Measurements from ENCODE around the gene IL4I1. TPM values are rescaled to one million over a fixed set of nuclear protein-coding genes. Genes with fewer than 3 reads are reported as not detected.
A peak's percentile ranks its signal among the peaks of the same experiment; 100 is the strongest.

IL4I1 gene
- total and polyA plus RNA-seq, 2 donors (not counting 1 experiment from before 2014, with no cell fraction given), result 0.48 to 3.1 TPM

DNA sequence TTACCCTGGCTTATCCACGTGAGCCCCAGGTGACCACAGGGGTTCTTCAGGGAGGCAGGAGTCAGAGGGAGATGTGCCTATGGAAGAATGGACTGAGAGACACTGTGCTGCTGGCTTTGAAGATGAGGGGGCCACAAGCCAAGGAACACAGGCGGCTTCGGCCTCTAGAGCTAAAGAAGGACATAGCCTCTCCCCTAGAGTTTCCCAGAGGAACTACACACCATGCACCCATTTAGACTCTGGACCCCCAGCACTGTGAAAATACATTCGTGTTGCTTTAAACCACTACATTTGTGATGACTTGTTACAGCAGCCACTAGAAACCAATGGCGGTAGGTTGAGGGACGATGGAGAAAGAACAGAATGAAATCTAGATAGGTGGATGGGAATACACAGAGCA lies 18.6 kb upstream of the IL4I1 start:
- peak overlapping the region; percentile 75 for H3K27ac Mint-ChIP-seq
- no peak overlapping the region for H3K4me3 ChIP-seq (ENCODE audit: control extremely low read depth in 1 of 5, extremely low read depth in 1 of 5, insufficient read depth in 1 of 5, low read depth in 2 of 5, low read length in 4 of 5)
- WGBS (ENCODE audit: insufficient coverage), result 100% methylated on average over 5 of the region's 6 CpGs

DNA sequence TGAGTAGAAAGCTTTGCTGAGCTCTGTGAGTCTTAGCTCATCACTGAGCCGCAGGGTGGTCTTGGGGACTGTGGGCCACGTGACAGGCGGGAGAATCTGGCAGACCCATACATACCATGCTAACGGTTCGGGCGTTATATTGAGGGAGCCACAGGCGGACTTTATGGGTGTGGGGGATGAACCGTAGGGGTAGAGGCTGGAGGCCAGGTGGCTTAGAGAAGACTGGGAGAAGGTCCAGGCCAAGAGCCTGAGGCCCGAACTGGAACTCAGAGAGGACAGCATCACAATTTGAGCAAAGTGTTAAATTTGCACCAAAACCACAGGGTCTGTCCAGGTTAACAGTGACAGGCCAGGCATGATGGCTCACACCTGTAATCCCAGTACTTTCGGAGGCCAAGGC lies 17.0 kb upstream of the IL4I1 start:
- Histone ChIP-seq H3K4me2 (replicated peaks; ENCODE audit: low read depth, low read length, poor library complexity, severe bottlenecking) (no peak overlapping the region), H2AFZ (ENCODE audit: insufficient read depth, low read depth, low read length, poor library complexity, severe bottlenecking) (no peak overlapping the region), H3K27me3 (replicated peaks in 1 of 4; ENCODE audit: control extremely low read depth in 1 of 4, control insufficient read depth in 3 of 4, insufficient read depth in 4 of 4, low read length in 3 of 4) (no peaks in the 10 kb centered on the region), H3K4me1 (ENCODE audit: control insufficient read depth in 2 of 2, insufficient read depth in 2 of 2, low read length in 2 of 2) (peaks cover 17 to 28% of the 10 kb centered on the region in 2 donors), H3K9me3 (ENCODE audit: control extremely low read depth in 1 of 3, control insufficient read depth in 2 of 3, insufficient read depth in 1 of 3, low read length in 2 of 3) (peaks cover 0 to 3% (median 0%) of the 10 kb centered on the region in 3 donors), H3K27ac (ENCODE audit: low read length in 2 of 2) (no peak overlapping the region), H3K36me3 (replicated peaks in 1 of 2; ENCODE audit: control extremely low read depth in 1 of 2, control insufficient read depth in 1 of 2, extremely low read depth in 1 of 2, insufficient read depth in 2 of 2, low read length in 1 of 2) (peaks cover 0 to 53% of the 10 kb centered on the region in 2 experiments), H3K4me3 (ENCODE audit: control extremely low read depth in 1 of 5, extremely low read depth in 1 of 5, insufficient read depth in 1 of 5, low read depth in 2 of 5, low read length in 4 of 5) (no peak overlapping the region), H3K9ac (ENCODE audit: low read length) (no peak overlapping the region), H4K20me1 (ENCODE audit: control insufficient read depth, insufficient read depth, low read length, poor library complexity, severe bottlenecking) (peaks cover 38% of the 10 kb centered on the region), H3K79me2 (ENCODE audit: control insufficient read depth, insufficient read depth, low read length) (peaks cover 46% of the 10 kb centered on the region)
- no peak for TF ChIP-seq EZH2 (IDR thresholded peaks at IDR 0.05; ENCODE audit: borderline replicate concordance, insufficient read depth, low read depth, low read length, poor library complexity, severe bottlenecking)
- TF ChIP-seq, protein P1, sequence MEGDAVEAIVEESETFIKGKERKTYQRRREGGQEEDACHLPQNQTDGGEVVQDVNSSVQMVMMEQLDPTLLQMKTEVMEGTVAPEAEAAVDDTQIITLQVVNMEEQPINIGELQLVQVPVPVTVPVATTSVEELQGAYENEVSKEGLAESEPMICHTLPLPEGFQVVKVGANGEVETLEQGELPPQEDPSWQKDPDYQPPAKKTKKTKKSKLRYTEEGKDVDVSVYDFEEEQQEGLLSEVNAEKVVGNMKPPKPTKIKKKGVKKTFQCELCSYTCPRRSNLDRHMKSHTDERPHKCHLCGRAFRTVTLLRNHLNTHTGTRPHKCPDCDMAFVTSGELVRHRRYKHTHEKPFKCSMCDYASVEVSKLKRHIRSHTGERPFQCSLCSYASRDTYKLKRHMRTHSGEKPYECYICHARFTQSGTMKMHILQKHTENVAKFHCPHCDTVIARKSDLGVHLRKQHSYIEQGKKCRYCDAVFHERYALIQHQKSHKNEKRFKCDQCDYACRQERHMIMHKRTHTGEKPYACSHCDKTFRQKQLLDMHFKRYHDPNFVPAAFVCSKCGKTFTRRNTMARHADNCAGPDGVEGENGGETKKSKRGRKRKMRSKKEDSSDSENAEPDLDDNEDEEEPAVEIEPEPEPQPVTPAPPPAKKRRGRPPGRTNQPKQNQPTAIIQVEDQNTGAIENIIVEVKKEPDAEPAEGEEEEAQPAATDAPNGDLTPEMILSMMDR (IDR thresholded peaks at IDR 0.05), result no peak
- no peaks in the 10 kb centered on the region for H3K27me3 Mint-ChIP-seq
- no peak for ATAC-seq (ENCODE audit: low read depth)
- no peaks in the 10 kb centered on the region for H3K9me3 Mint-ChIP-seq (ENCODE audit: insufficient read depth)
- peaks cover 66% of the 10 kb centered on the region for H3K4me1 Mint-ChIP-seq
- POLR2A ChIA-PET, result interaction anchor here (1.1 kb wide), 1 partner anchor 20 kb away, joined by 3 read pairs; no protein-coding TSS in a partner anchor
- no peak overlapping the region for H3K4me3 Mint-ChIP-seq
- WGBS (ENCODE audit: insufficient coverage), result 91% methylated on average over 9 of the region's 10 CpGs
- DNase-seq, result no peak
- intact Hi-C loops (cut with micrococcal nuclease), result no loop called here
- H3K27ac Mint-ChIP-seq, result peak overlapping the region; percentile 59
- CTCF ChIA-PET, result interaction anchor here (0.8 to 3.7 kb wide), 2 partner anchors 17 to 24 kb away, joined by 3 to 16 read pairs; partner anchors contain the start of gene IL4I1

More for the DNA sequence above, 18.6 kb upstream of the IL4I1 start:
- H3K4me2 ChIP-seq (replicated peaks; ENCODE audit: low read depth, low read length, poor library complexity, severe bottlenecking), result no peak overlapping the region
- H4K20me1 ChIP-seq (ENCODE audit: control insufficient read depth, insufficient read depth, low read length, poor library complexity, severe bottlenecking), result peaks cover 43% of the 10 kb centered on the region
- TF ChIP-seq, protein P1 (IDR thresholded peaks at IDR 0.05), result no peak
- TF ChIP-seq EZH2 (IDR thresholded peaks at IDR 0.05; ENCODE audit: borderline replicate concordance, insufficient read depth, low read depth, low read length, poor library complexity, severe bottlenecking), result no peak
- POLR2A ChIA-PET, result interaction anchor here (0.7 kb wide), 1 partner anchor 70 kb away, joined by 4 read pairs; no protein-coding TSS in a partner anchor
- H3K27ac ChIP-seq (ENCODE audit: low read length in 2 of 2), result no peak overlapping the region
- CTCF ChIA-PET, result interaction anchor here (2.4 to 3.4 kb wide), 2 partner anchors 8 to 70 kb away, joined by 6 to 7 read pairs; no protein-coding TSS in a partner anchor
- no peaks in the 10 kb centered on the region for H3K27me3 Mint-ChIP-seq
- H2AFZ ChIP-seq (ENCODE audit: insufficient read depth, low read depth, low read length, poor library complexity, severe bottlenecking), result no peak overlapping the region
- H3K4me3 Mint-ChIP-seq, result peak overlapping the region; percentile 63
- DNase-seq, result no peak
- H3K9me3 ChIP-seq (ENCODE audit: control extremely low read depth in 1 of 3, control insufficient read depth in 2 of 3, insufficient read depth in 1 of 3, low read length in 2 of 3), result peaks cover 0 to 3% (median 0%) of the 10 kb centered on the region in 3 donors
- peaks cover 0 to 49% of the 10 kb centered on the region in 2 experiments for H3K36me3 ChIP-seq (replicated peaks in 1 of 2; ENCODE audit: control extremely low read depth in 1 of 2, control insufficient read depth in 1 of 2, extremely low read depth in 1 of 2, insufficient read depth in 2 of 2, low read length in 1 of 2)
- H3K79me2 ChIP-seq (ENCODE audit: control insufficient read depth, insufficient read depth, low read length), result peaks cover 59% of the 10 kb centered on the region
- H3K9ac ChIP-seq (ENCODE audit: low read length), result no peak overlapping the region
- no peaks in the 10 kb centered on the region for H3K9me3 Mint-ChIP-seq (ENCODE audit: insufficient read depth)
- no peaks in the 10 kb centered on the region for H3K27me3 ChIP-seq (replicated peaks in 1 of 4; ENCODE audit: control extremely low read depth in 1 of 4, control insufficient read depth in 3 of 4, insufficient read depth in 4 of 4, low read length in 3 of 4)
- H3K4me1 ChIP-seq (ENCODE audit: control insufficient read depth in 2 of 2, insufficient read depth in 2 of 2, low read length in 2 of 2), result peaks cover 15 to 21% of the 10 kb centered on the region in 2 donors
- H3K4me1 Mint-ChIP-seq, result peaks cover 62% of the 10 kb centered on the region
- intact Hi-C loops (cut with micrococcal nuclease), result no loop called here
- no peak for ATAC-seq (ENCODE audit: low read depth)

All from B cell (primary cell).